Common myeloid progenitor, CD34-positive (primary cell): ENCODE measurements around the gene PLP1.
"Not testable (repeated sequence)": the region's sequence is repeated elsewhere in the genome, so short reads cannot be mapped to it uniquely, and the experiment has no call there.

Experiments used
- CTCF ChIA-PET: fragments of 350-600 bp; sonication (Branson Sonifier 250); formaldehyde crosslinking; loops from one replicate; lab custom pipeline; 2021; ENCODE audit warnings: antibody characterized with exemption; lab: Charles Lee
- POLR2A ChIA-PET: fragments of 350-600 bp; sonication (Branson Sonifier 250); formaldehyde crosslinking; loops from one replicate; lab custom pipeline; 2021; ENCODE audit warnings: antibody characterized with exemption; lab: Charles Lee
- DNase-seq, 3 donors: peaks; one replicate each; pipeline versions ENCODE4 v3.0.0 to v3.0.0-alpha.2; 2013
- H3K27ac ChIP-seq, 2 experiments: 1 replicate in 1 of 2; 2 replicates in 1 of 2; pipeline ENCODE4 v1.7.0; 2013; ENCODE audit warnings: inconsistent platforms in 2 of 2, low read length in 2 of 2, mild to moderate bottlenecking in 2 of 2, low read depth in 1 of 2, moderate library complexity in 1 of 2; ENCODE audit not compliant: severe bottlenecking in 2 of 2, insufficient read depth in 1 of 2, poor library complexity in 1 of 2
- H3K27me3 ChIP-seq, 5 experiments: replicated peaks in 2 of 5; 1 replicate in 3 of 5; 2 replicates in 2 of 5; pipeline versions ENCODE4 v1.6.1 to v1.7.0; 2013; ENCODE audit warnings: low read length in 4 of 5, mild to moderate bottlenecking in 2 of 5, moderate library complexity in 2 of 5, inconsistent platforms in 1 of 5; ENCODE audit not compliant: insufficient read depth in 5 of 5, control insufficient read depth in 4 of 5
- H3K36me3 ChIP-seq, 4 experiments: 1 replicate in 2 of 4; 2 replicates in 2 of 4; pipeline versions ENCODE4 v1.6.1 to v1.7.0; 2013; ENCODE audit warnings: low read length in 3 of 4, control low read depth in 1 of 4, mild to moderate bottlenecking in 1 of 4; ENCODE audit not compliant: control insufficient read depth in 4 of 4, insufficient read depth in 4 of 4
- H3K4me1 ChIP-seq, 4 experiments: 1 replicate in 3 of 4; 2 replicates in 1 of 4; pipeline versions ENCODE4 v1.6.1 to v1.7.1; 2013; ENCODE audit warnings: low read length in 3 of 4, mild to moderate bottlenecking in 3 of 4, control low read depth in 1 of 4, inconsistent platforms in 1 of 4, moderate library complexity in 1 of 4; ENCODE audit not compliant: control insufficient read depth in 4 of 4, insufficient read depth in 4 of 4; ENCODE audit errors: control extremely low read depth in 1 of 4
- H3K4me3 ChIP-seq, 7 experiments: 1 replicate in 4 of 7; 2 replicates in 3 of 7; pipeline versions ENCODE4 v1.5.1 to v1.7.0; 2013; ENCODE audit warnings: mild to moderate bottlenecking in 7 of 7, low read length in 6 of 7, moderate library complexity in 6 of 7, inconsistent platforms in 2 of 7, low read depth in 2 of 7, control low read depth in 1 of 7; ENCODE audit not compliant: insufficient read depth in 4 of 7, control insufficient read depth in 1 of 7; ENCODE audit errors: extremely low read depth in 1 of 7
- H3K9me3 ChIP-seq, 5 experiments: 1 replicate in 4 of 5; 2 replicates in 1 of 5; pipeline versions ENCODE4 v1.6.1 to v1.7.1; 2013; ENCODE audit warnings: low read length in 4 of 5, mild to moderate bottlenecking in 2 of 5, inconsistent platforms in 1 of 5, low read depth in 1 of 5, moderate library complexity in 1 of 5; ENCODE audit not compliant: control insufficient read depth in 4 of 5, insufficient read depth in 2 of 5; ENCODE audit errors: control extremely low read depth in 1 of 5
- WGBS: methylation state at CpG from one replicate; pipeline ENCODE4 v1.1.5; 2013; ENCODE audit not compliant: insufficient coverage; 5-methylcytosine and 5-hydroxymethylcytosine counted together

The PLP1 gene

DNA sequence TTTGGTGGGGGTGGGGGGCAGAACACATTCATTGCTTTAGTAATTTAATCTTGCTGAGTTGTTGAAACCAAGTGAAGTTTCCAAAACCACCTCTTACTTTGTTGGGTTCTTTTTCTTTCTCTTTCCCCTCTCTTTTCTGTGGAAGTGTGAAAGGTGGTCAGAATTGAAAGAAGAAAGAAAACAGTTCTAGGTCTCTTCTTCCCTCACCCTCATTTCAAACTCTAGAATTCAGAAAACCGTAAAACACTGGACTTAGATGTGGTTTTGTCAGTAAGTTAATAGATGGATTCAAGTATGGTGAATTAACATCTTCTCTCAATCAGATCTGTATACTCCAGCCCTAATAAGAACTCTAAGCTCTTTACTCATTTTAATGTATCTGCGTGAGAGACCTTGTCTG is 23.7 kb downstream of the PLP1 start:
- Histone ChIP-seq H3K4me3 (no peak overlapping the region), H3K36me3 (no peaks in the 10 kb centered on the region), H3K27ac (no peak overlapping the region), H3K4me1 (no peaks in the 10 kb centered on the region), H3K27me3 (peaks cover 0 to 2% (median 0%) of the 10 kb centered on the region in 5 experiments), H3K9me3 (no peaks in the 10 kb centered on the region)
- CTCF ChIA-PET = no interaction called here
- no CpG with 5 or more reads among the region's 2 CpGs for WGBS
- POLR2A ChIA-PET = no interaction called here
- DNase-seq = no peak

DNA sequence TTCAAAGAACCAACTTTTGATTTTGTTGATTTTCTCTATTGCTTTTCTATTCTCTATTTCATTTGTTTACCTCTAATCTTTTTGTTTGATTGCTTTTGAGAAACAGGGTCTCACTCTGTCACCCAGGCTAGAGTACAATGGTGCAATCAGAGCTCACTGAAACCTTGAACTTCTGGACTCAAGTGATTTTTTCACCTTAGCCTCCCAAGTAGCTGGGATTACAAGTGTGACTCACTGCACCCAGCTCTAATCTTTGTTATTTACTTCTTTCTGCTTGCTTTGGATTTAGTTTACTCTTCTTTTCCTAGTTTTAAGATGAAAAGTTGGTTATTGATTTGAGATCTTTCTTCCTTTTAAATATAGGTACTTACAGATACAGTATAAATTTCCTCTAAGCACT is 29.2 kb downstream of the PLP1 start:
- no peak overlapping the region for H3K4me3 ChIP-seq
- H3K27me3 ChIP-seq = no peaks in the 10 kb centered on the region
- no peak for DNase-seq
- no peaks in the 10 kb centered on the region for H3K36me3 ChIP-seq
- no peaks in the 10 kb centered on the region for H3K4me1 ChIP-seq
- no peaks in the 10 kb centered on the region for H3K9me3 ChIP-seq
- H3K27ac ChIP-seq = no peak overlapping the region
- ChIA-PET CTCF (no interaction called here), POLR2A (no interaction called here)

- Histone ChIP-seq H3K36me3 (no peaks in the 10 kb centered on the region), H3K27ac (no peak overlapping the region), H3K9me3 (no peaks in the 10 kb centered on the region), H3K4me1 (no peaks in the 10 kb centered on the region), H3K27me3 (peaks cover 0 to 2% (median 0%) of the 10 kb centered on the region in 5 experiments), H3K4me3 (no peak overlapping the region)
- ChIA-PET CTCF (interaction anchor here (1.0 kb wide), 1 partner anchor 12 kb away, joined by 3 read pairs; no protein-coding TSS in a partner anchor), POLR2A (interaction anchor here (0.6 kb wide), 1 partner anchor 44 kb away, joined by 3 read pairs; no protein-coding TSS in a partner anchor)
- DNase-seq = no peak
- 59% methylated on average over 3 of the region's 4 CpGs for WGBS
Measured at GRCh38 chrX:103806862-103807474, 30.3 kb downstream of the PLP1 start.

GRCh38 chrX:103811858-103812257 is 35.2 kb downstream of the PLP1 start:
- H3K27ac ChIP-seq = no peak overlapping the region
- no peaks in the 10 kb centered on the region for H3K36me3 ChIP-seq
- POLR2A ChIA-PET = no interaction called here
- no peak overlapping the region for H3K4me3 ChIP-seq
- no peaks in the 10 kb centered on the region for H3K9me3 ChIP-seq
- DNase-seq = no peak
- H3K27me3 ChIP-seq = peaks cover 0 to 2% (median 0%) of the 10 kb centered on the region in 5 experiments
- WGBS = 60% methylated on average over 1 of the region's 3 CpGs
- no peaks in the 10 kb centered on the region for H3K4me1 ChIP-seq
- CTCF ChIA-PET = interaction anchor here (1.0 kb wide), 1 partner anchor 16 kb away, joined by 3 read pairs; no protein-coding TSS in a partner anchor

DNA sequence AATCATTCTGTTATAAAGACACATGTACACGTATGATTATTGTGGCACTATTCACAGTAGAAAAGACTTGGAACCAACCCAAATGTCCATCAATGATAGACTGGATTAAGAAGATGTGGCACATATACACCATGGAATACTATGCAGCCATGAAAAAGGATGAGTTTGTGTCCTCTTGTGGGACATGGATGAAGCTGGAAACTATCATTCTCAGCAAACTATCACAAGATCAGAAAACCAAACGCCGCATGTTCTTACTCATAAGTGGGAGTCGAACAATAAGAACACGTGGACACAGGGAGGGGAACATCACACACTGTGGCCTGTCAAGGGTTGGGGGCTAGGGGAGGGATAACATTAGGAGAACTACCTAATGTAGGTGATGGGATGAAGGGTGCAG is 40.5 kb downstream of the PLP1 start:
- H3K9me3 ChIP-seq, H3K4me1 ChIP-seq, H3K4me3 ChIP-seq, H3K27me3 ChIP-seq, H3K27ac ChIP-seq, H3K36me3 ChIP-seq, POLR2A ChIA-PET: not testable (repeated sequence)
- 25% methylated on average over 2 of the region's 5 CpGs for WGBS
- CTCF ChIA-PET = interaction anchor here (2.5 kb wide), 1 partner anchor 106 kb away, joined by 6 read pairs; the partner anchor contains the start of gene TMEM31
- DNase-seq = peak in 2 of 3 donors; percentile 0 to 3

DNA sequence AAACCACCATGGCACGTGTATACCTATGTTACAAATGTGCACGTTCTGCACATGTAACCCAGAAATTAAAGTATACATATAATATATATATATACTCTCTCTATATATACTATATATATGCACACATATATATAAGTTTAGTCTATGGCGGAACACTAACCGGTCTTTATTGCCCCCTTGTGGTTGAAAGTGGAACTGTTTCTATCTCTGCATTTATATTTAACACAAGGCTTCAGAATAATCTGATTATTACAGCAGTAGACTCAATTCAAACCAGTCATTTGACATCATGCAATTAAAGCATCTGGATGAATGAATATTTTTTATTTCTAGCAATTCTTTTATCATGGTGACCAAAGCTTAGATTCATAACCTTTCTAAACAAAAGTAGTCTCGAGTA is 40.9 kb downstream of the PLP1 start:
- no peaks in the 10 kb centered on the region for H3K4me1 ChIP-seq
- DNase-seq = peak; percentile 45 to 77 (median 64)
- 50% methylated on average over 1 of the region's 5 CpGs for WGBS
- CTCF ChIA-PET = interaction anchor here (2.5 kb wide), 1 partner anchor 107 kb away, joined by 6 read pairs; the partner anchor contains the start of gene TMEM31
- H3K36me3 ChIP-seq = no peaks in the 10 kb centered on the region
- no peaks in the 10 kb centered on the region for H3K9me3 ChIP-seq
- H3K4me3 ChIP-seq = no peak overlapping the region
- POLR2A ChIA-PET = no interaction called here
- peaks cover 0 to 2% (median 0%) of the 10 kb centered on the region in 5 experiments for H3K27me3 ChIP-seq
- no peak overlapping the region for H3K27ac ChIP-seq

DNA sequence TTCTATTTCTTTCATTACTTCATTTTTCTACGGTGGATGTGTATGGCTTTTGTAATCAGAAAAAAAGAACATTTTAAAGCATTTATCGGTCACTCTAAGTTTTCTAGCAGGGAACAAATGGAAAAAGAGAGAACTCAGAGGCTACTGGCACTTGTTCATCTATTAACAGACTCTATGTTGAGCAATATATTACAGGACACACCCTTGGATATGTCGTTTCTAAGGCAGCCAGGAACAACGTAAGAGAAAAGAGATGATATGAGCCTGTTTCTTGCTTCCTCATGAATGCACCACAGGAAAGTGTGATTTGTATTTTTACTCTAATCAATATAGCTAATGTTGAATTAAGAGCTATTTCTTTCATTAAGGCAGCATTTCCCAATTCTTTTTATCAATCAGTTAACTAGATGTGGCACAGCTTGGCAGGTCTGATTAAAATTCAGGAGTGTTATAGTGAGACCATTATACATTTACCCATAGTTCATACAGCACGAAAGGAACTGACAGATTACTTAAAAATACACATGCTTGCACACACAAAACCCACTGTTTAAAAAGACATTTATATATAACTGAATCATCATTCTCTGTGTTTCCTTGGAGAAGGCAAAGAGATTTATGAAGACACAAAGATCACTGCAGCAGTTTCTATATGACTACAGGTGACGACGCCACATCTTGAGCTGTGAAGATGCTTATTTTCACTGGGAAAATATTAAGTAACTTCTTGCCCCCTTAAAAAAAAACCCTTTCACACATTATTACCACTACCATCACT is 42.4 kb downstream of the PLP1 start:
- H3K4me1 ChIP-seq = no peaks in the 10 kb centered on the region
- H3K27me3 ChIP-seq = peaks cover 0 to 2% (median 0%) of the 10 kb centered on the region in 5 experiments
- POLR2A ChIA-PET = no interaction called here
- CTCF ChIA-PET = interaction anchor here (0.6 to 1.3 kb wide), 4 partner anchors 12 to 442 kb away, joined by 3 read pairs; no protein-coding TSS in a partner anchor
- no peaks in the 10 kb centered on the region for H3K36me3 ChIP-seq
- no CpG with 5 or more reads among the region's 7 CpGs for WGBS
- no peak for DNase-seq
- no peak overlapping the region for H3K4me3 ChIP-seq
- no peak overlapping the region for H3K27ac ChIP-seq
- no peaks in the 10 kb centered on the region for H3K9me3 ChIP-seq
